A172 (cell line): ENCODE results near the gene HHIP. TPM values are rescaled to one million over a fixed set of nuclear protein-coding genes. Genes with fewer than 3 reads are reported as not detected.

Experiments
- DNase-seq: peaks from one replicate; pipeline ENCODE4 v3.0.0-alpha.2; 2015; ENCODE audit warnings: low spot score
- total RNA-seq: library from RNA; depleted of rRNA; stranded (reverse); fragments of >200 nt; shearing (Covaris generic); gene quantifications from 2 replicates; pipeline ENCODE4 v1.2.3, GENCODE V29; 2014

HHIP gene
- total RNA-seq, 1 experiment from 2014 or later: 0.47 TPM

DNA sequence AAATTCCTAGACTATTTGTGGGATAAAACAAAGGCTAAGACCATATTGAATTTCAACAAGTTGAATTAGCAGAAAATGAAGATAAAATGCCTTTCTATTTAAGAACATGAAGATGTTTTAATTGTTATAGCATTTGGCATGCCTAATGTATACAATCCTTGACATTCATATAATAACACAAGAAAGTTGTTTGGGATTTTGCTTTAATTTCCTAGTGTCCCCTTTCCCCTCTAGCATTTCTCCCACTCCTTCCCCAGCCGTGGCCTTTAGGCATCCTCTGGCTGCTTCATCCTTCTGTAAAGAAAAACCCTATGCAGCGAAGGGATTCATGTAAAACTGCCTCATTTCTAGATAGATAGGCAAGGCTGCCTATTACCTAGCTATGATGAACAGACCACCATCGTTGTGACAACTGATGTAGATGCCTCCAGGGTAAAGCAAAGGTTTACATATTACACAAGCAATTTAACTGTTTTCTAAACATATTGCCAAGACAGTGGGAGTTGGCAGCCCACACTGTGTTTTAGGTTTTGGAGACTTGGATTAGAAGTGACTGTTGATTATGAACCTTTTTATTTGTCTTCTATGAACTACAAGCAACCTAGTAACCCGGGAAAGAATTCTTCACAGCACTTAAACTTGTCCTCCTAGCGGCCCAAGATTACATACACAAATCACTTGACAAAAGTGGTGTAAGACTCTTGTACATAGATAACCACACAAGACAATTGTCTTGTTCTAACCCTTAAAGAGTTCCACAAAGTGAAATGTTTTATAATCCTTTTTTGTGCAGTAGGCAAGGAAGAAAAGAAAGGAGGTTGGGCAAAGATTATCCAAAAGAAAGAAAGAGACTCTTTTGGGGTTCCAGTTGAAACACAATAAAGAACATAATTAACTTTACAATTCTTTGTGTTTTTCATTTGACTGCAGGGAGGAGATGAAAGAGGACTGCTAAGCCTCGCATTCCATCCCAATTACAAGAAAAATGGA is 59.9 kb downstream of the HHIP start:
- no peak for DNase-seq

DNA sequence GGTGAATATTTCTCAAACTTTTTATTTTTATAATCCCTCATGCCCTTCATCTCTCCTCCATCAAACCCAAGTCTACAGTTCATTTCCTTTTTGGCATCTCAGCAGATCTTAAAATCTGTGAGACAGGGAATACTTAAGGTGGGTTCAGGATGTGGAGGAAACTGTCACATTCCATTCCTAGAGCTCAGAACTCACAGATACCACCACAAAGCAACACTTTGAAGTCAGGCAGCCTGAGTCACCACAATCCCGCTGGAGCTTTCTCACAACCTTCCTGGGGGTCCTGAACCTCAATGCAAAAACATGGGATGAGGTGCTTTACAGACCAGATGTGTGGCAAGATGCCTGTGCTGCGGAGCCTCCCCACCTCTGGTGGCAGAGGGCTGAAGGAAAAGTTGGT is 63.2 kb downstream of the HHIP start:
- peak; percentile 90 for DNase-seq

DNA sequence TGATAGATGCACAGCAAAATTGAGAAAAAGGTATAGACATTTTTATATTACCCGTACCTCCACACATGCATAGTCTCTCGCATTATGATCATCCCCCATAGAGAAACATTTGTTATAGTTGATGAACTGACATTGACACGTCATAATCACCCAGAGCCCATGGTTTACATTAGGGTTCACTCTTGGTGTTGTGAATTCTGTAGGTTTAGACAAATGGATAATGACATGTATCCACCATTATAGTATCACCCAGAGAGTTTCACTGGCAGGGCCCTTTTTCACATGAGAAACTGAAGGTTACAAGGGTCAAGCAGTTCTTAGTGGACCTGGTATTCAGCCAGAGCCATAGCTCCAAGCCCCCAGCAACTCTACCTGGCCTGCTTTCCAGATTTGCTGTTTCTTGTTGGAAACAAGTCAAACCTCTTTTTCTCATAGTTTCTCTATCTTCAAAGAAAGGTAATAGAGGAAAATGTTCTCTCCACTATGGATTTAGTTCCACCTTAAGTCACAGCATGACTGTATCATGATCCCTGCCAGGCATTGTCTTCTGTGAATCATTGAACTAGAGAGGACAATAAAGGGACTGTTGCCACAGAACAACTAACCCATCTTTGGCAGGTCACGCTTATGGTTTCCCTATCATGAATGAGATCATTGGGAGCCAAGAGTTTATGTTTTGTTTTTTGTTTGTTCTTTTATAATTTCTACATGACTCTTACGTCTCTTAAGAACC is 64.0 kb downstream of the HHIP start:
- peak; percentile 85 for DNase-seq

DNA sequence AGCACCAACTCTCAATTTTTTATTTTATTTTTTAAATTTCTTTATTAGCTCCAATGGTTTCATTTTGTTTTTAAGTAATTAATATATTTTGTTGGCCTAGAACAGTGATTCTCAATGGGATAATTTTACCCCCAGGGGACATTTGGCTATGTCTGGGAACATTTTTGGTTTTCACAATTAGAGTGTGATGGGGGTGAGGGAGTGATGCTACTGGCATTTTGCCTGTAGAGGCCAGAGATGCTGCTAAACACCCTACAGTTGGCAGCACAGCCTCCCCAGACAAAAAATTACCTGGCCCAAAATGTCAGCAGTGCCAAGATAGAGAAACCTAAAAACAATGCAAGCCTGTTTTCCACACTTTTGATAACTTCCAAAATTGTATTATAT is 64.6 kb downstream of the HHIP start:
- DNase-seq: no peak

DNA sequence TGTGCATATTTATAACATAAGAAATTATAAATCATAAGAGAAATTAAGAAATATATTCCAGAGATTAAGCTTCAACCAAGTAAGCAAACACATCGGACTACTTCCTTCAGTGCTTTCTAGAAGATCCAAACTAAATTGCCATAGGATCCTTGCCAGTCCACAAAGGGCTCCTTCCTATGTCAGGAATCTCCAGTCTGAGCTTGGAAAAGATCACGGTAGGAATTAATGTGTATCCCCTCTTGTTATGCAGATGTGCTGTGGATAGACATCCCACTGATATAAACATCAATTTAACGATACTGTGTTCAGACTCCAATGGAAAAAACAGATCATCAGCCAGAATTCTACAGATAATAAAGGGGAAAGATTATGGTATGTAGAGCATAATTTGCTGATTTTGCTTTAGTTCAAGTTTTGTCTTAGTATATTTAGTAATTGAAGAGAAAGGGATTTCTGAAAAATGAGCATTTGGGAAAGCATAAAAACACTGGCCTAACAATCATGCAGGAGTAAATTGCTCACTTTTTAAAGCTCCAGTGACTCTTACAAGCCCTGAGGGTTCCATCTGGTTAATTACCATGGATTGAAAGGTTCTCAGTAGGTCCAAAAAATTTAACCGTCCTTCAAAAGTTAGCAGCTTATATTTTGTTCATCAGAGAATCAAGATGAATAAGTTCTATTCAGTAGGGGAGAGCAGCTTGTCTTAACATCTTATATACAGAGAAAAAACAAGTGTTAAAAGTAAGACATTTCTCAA is 65.9 kb downstream of the HHIP start:
- DNase-seq: no peak

DNA sequence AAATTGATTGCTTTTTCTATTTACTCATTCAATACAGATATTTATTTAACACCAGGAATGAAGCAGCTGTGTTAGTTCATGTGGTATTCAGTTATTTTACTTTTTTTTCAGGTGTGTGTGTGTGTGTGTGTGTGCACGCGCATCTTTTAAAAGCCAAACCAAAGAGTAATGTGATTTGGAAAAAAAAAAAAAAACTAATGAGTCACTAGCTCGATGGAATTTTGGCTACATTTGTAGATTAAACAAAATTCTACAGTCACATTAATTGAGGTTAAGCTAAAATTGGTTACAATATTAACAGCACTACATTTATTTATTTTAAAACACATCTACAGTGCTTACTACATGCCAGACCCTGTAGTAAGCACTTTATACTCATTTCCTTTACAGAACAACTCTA is 66.8 kb downstream of the HHIP start:
- no peak for DNase-seq

DNA sequence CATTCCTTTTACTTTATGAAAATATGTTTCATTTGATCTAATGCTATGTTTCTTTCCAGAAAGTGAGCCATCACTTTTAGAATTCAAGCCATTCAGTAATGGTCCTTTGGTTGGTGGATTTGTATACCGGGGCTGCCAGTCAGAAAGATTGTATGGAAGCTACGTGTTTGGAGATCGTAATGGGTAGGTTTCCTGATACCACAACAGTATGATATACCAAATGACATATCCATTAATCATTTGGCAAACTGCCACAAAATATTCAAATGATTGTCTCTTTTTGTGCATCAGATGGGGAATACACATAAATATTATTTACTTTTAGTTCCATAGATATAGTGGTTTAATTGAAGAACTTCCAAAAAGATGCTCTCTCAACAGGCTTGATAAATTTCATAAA is 68.2 kb downstream of the HHIP start:
- no peak for DNase-seq

DNA sequence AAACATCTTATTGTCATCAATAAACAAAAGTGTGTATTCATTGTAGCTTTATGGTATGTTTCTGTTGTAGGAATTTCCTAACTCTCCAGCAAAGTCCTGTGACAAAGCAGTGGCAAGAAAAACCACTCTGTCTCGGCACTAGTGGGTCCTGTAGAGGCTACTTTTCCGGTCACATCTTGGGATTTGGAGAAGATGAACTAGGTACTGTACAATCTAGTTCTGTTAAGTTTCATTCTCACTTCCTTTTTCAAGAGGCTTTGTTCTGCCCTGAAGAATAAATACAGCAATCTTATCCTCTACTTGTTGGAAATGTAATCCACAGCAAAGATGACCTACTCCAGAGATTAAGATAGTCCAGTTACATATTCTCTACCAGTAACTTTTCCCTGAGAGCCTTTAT is 69.3 kb downstream of the HHIP start:
- DNase-seq: no peak

DNA sequence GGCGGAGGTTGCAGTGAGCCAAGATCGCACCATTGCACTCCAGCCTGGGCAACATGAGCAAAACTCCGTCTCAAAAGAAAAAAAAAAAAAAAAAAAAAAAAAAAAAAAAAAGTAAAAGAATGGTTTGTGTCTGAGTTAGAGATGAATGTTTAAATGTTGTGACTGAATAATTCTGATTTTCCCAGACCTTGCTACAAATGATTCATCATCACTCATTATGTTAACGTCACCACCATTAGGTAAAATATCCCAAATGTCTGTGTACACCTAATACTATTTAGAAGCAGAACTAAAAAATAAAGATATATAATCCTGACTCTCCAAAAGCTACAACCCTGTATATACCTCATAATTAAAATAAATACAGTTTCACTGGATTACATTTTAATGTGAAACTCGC is 70.8 kb downstream of the HHIP start:
- no peak for DNase-seq

DNA sequence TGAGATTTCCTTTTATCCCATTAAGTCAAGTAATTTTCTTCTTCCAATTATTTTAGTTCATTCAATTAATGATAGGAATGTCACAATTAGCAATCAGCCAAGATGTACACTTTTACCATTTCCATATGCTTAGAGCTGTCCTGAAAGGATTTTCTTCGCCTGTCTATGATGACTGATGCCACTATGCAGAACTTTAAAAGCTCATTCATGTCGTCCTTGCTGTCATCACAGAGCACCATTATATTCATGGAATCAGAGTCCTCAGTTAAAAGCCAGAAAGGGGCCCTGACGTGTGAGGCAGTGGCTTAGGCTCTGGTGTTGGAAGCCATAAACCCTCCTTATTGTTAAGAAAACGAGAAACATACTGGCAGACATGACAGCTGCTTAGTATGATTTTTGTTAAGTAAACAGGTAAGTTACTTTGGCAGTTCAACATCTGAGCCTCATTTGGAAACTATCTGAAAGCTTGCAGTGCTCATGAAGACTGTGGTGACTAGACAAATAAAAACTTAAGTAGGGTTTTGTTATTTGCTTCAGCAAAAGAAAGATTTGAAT is 73.1 kb downstream of the HHIP start:
- DNase-seq: no peak

DNA sequence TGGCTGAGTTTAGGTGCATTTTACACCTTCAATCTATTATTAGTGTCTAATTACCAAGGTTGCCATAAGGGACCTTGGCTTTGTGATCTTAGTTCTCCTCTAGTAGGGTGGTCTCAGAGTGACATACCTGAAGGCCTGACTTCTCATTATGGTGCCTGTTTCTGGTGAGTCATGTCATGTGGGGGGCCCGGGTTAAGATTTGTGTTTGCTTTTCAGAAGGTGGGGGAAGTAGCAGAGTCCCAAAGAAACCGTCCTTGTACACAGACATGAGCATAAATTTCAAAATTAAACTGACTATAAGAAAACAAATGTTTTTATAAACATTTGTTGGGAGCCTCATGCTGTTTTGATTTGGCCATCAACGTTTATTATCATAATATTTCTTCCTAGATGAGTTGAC is 74.5 kb downstream of the HHIP start:
- no peak for DNase-seq

DNA sequence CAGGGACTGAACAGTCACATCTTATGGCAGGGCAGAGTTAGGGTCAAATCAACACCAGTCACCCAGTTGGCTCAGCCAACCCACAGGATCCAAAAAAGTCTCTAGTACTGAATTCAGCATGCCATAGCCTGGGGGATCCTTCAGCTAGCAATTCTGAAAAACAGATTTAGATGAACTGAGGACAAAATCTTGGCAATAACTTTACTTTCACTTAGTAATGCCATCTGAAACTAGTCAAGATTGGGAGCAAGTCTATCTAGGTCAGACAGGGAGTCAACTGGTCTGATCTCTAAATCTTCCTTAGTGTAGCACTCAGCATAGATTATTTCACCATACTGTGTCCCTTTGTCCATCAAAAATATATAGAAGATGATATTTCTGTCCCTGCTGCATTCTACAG is 76.0 kb downstream of the HHIP start:
- DNase-seq: no peak

DNA sequence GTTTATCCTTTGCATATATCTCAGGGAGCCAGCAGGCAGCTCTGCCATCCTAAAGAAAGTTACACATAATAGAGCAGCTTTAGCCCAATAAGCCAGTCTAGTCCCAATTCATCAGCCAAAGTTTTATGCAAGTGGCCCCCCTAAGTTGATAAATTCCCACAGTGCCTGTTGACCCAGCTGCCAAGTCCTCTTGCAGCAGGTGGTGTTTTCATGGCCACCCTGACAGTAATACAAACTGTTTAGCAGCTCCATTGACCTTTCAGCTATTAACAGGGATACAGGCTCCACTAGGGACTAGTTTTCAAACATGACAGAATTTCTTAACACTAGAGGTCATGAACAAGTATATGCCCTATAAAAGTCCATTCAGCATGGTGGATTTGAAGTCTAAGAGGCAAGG is 77.5 kb downstream of the HHIP start:
- DNase-seq: no peak

DNA sequence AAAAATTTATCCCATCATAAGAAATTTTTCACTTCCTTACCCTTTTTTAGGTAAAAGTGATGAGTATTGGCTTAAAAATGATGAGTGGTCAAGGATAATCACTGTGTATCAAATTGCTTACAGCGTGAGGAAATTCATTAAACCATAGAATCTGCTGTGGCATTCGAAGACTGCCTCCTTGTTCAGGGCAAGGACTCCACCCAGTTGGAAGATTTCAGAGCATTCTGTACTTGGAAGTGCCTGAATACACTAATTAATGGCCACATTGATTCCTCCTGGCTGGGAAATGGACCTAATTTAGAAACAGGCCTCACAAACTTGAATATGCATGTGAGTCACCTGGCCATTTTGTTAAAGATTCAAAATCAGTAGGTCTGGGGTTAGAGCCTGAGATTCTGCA is 83.2 kb downstream of the HHIP start:
- DNase-seq: no peak

DNA sequence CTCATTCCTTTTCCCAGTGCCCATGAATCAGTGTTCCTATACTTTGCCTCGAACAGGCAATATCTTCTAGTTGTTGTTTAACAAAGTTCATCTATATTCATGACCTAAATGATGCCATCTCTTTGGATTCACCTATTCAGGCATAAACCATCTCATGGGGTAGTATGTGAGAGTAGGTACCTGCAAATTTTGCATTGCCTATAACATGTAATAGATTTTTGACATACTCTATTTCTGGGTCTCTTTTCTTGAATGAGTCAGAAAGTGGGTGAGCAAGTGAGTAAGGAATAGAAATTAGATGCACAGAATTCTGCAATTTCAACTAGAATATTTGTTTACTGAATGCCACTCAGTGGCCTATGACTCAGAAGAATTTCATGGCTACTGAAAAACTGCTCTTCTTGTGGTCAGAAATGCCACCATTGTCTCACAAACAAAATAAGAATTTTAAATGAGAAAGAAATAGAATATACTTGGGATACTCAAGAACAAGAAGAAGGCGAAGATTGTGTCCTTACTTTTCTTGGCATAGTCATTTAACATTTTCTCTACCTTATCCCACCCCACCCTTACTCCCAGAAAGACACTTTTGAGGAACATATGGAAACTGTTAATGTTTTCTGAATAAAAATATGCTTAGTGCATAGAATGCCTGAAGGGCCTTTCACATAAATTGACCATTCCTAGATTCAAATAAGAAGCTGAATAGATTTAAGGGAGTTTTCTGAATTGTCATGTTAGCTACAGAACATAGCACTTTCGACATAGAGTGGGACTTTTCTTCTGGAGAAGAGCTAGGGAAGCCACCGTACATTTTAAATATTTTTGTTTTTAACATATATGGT is 86.8 kb downstream of the HHIP start:
- peak; percentile 29 for DNase-seq

DNA sequence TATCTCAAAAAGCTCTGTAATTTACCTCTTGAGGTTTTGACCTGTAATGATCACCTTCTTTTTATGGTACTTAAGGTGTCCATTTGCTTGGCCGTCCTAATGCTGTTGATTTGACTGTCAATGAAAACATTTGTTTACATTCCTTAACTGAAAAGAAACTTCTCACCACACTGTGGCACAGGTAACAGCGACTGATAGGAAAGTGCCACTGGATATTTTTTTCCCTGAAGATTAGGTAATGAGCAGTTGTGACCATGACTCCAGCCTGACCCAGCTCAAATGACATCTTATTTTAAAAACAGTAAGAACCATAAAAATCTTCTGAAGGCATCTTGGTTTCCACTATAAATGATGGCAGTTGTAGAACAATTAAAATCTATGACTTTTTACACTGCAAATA is 87.6 kb downstream of the HHIP start:
- DNase-seq: no peak

DNA sequence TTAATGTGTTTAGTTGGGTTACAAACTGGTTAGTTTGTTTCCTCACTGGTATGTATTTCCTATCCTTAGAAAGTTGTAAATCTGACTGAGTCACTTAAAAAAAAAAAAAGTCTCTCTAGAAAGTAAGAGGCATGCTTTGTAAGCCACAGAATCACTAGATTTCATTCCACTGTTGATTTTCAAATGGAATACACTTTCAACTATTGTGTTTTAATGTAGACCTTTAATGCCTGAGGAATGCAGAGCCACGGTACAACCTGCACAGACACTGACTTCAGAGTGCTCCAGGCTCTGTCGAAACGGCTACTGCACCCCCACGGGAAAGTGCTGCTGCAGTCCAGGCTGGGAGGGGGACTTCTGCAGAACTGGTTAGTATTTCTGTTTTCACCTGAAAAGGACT is 88.6 kb downstream of the HHIP start:
- peak; percentile 42 for DNase-seq

DNA sequence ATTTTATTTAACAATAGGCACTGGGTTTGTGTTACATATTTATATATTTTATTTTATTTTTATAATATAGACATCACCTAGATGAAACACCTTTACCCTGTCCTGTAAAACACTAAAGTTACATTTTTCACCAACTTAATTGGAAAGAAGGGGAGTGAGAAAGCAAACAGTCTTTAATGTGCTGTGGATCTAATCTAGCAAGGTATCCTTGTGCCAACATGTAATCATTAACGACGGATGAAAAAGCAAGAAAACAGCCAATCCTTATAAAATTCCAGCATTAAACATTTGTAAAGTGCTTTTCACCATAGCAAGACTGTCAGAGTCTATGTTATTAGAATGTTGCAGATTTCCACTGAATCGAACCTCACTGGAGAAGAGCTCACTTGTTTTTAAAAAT is 92.7 kb downstream of the HHIP start:
- DNase-seq: no peak

DNA sequence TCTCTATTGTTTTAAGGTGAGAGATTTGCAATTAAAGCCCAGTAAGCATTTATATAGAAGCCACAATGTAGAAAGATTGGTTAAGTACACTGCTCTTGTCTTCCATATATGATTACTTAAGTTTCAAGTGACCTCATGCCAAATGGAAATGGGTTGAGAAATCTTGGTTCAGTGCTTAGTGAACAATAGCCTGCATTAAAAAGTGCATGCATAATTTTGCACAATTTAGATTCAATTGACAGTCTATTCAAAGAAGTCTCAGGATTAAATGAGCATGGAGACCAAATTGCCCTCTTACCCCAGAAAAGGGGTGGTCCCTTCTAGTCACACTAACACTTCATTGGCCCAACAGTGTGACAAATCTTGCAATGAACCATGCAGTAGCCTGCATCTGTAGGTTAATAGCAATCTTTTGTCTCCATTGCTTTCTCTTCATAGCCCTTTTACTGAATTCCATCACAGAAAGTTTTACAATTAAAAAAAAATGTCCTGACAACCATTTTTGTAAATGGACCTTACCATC is 93.6 kb downstream of the HHIP start:
- DNase-seq: no peak

DNA sequence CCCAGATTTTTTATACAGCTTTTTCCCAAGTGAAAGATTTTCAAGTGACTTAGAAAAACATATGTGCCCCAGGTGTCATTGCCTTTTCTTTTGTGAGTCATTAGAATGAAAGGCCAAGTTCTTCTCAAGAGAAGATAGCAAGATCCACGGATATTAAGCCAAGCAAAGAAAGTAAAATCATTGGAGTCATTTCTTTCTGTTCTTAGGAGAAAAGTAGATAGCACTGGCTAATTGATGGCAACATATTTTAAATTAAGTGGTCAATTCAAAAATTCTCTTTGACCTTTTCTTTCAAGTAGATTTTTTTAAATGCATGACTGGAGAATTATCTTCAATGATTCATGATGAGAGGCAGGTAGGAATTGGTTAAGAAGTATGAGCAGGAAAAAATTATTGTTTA is 94.4 kb downstream of the HHIP start:
- DNase-seq: no peak
